Activated CD8-positive, alpha-beta memory T cell treated with anti-CD3 and anti-CD28 coated beads, Interleukin-2, amount 50 U/mL, for 1 hour (primary cell): Measurements from ENCODE around the gene POU3F2.

Experiments used
- DNase-seq: peaks from one replicate; pipeline ENCODE4 v3.0.0-alpha.2; 2020; ENCODE audit errors: extremely low read depth

Gene POU3F2

DNA sequence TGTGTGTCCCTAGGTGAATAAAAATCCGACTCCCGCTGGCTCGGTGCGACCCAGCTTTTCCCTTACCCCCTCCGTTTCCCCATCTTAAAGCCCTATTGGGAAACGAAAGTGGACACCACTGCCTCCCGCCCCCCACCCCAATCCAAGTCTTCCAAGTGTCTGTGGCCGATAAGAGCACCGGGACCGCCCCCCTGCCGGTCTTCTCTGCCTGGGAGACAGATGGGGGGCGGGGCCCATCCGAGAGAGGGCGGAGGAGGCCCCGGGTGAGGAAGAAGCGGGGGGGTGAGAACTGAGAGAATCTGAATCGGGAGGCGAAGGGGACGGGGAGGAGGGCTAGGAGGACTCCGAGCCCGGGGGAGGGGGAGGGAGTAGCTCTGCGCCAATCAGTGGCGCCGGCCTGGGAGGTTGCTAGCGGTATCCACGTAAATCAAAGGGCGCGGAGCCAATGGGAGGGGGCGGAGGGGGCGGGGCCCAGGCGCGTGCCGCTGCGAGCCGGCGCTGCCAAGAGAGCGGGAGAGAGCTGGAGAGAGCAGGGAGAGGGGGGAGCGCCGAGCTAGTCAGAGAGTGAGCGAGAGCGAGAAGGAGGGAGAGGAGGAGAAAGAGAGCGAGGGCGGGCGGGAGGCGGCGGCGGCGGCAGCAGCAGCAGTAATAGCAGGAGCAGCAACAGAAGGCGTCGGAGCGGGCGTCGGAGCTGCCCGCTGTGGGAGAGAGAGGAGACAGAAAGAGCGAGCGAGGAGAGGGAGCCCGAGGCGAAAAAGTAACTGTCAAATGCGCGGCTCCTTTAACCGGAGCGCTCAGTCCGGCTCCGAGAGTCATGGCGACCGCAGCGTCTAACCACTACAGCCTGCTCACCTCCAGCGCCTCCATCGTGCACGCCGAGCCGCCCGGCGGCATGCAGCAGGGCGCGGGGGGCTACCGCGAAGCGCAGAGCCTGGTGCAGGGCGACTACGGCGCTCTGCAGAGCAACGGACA lies at the start of gene POU3F2:
POU3F2 (plus strand) TSS at position 515 of the 972 bp plus-strand sequence; CDS start at position 815, 300 bp downstream.
- DNase-seq, result no peak

DNA sequence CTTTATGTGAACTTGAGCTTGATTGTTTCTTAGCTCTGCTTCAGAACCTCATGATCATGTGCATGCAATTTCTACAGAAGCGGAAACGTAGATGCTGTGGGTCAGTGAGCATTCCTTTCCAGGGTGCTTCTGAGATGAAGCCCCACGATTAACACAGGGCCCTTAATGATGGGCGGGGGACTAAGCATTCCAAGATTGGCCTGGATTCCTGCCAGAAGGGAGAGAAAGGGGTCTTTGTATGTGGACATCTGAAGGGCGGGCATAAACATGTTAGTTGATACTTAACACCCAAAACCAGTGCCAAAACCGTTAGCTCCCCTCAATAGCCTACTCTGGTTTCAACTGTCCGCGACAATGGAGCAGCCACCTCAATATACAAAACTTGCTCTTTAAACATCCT lies 46.9 kb upstream of the POU3F2 start:
- DNase-seq, result no peak

DNA sequence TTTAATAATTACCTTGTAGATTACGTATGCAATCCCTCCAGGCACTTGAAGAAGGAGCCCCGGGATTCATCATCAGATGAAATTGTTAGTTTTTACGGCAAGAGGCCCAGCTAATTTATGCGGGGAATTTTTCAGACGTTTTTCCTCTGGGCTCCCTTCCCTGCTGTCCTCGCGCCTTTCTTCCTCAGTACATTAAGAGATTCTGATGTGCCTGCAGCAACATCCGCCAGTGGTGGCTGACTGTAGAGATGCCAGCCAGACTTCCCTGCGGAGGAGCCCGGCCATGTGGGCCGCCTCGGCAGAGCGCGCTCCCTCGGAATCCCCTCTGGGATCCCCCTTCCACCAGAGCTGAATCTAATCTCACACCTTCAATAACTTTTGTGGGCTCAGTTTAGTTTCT lies 46.4 kb upstream of the POU3F2 start:
- no peak for DNase-seq

DNA sequence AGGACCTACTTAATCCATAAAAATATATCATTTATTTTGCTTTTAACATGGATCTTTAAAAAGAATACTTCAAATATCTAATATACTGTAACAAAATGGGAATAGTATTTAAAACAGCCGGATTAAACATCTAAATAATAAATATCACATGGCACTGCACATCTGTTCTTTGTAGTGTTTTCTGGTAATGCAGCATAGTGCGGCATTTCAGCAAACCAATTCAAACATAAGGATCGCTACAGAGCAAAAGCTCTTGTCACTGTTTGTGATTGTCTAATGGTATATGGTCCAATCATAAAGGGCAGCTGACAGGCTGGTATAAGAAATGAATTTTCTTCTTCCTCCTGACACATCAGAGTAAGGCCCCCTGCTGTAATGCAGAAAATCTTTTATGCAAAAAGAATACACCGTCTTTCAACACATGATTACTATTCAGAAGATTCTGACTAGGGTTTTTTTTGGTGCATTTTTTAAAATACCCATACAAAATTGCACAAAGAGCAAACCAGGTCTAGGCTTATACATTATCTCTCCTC lies 40.0 kb upstream of the POU3F2 start:
- no peak for DNase-seq

DNA sequence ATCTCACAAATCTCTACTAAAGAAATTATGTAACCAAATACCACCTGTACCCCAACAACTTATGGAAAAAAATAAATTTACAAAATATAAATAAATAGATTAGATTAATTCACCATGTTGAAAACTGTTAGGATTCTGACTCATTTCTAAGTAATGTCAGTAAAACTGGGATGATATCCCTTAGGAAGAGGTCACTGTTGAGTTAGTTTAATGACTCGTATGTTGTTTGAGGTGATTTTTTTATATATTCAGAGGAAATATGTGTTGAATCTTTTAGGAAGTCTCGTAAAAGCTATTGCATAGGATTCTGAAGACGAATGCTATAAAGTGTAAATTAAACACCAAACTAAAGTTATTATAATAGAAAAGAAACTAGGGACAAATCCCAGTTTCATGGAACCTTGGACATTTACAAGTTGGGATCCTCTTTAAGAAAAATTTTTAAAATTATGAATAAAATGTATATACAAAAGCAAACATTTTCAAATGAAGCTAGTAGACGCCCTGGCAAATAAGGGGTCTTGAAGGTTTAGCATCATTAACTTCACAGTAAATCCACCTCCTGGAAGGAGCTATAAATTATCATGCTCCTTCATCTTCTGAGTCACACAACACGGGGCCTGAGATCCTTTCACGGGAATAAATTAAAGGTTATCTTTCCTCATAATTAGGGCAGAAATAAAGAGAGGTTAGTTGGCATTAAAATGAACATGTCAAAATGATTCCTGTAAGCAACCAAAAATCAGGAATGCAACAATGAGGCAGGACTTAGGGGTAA lies 37.0 kb upstream of the POU3F2 start:
- DNase-seq, result no peak

DNA sequence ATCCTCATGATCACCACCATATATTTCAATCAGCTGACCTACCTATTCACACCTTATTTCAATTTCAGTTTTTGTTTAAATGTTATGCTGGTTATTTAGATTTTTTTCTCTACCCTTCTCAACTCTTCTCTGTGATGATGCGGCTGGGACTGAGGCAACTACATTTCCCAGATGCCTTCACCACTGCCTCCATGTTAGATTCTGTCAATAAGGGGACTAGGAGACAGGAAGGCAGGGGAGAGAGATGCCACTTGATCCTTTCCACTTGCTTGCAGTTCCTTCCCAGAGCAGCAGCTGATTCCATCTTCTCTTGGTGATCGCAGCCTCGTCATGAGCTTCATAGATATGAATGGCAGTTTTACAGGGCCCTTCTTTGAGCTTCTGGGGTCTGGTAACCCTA lies 33.5 kb upstream of the POU3F2 start:
- DNase-seq, result no peak

DNA sequence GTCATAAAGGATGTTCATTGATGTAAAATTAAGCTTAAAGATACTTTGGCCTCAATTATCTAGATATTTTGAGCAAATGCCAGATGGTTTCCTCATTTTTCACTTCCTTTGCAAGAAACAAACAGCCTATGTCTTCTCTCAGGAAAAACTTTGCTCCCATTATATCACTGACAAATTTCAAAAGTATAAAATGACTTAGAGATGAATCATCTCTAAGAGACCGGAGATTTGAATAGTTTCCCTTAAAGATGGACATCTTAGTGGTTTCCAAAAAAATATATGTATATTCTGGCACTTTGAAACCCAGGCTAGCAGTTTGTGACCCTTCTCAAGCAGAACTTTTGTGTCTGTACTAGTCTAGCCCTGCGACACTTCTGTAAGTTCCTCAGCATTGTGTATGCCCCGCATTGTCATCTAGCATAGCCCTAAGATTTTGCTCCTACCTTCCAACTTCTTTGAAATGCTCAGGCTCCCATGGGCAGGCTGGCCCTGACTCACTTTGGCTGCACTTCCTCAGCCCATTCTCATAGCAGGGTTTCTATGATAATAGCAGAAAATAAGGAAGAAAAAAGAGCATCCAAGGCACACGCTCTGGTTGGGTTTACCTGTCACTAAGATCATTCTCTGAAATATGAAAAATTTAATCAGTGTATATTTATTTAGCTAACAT lies 25.7 kb upstream of the POU3F2 start:
- no peak for DNase-seq

DNA sequence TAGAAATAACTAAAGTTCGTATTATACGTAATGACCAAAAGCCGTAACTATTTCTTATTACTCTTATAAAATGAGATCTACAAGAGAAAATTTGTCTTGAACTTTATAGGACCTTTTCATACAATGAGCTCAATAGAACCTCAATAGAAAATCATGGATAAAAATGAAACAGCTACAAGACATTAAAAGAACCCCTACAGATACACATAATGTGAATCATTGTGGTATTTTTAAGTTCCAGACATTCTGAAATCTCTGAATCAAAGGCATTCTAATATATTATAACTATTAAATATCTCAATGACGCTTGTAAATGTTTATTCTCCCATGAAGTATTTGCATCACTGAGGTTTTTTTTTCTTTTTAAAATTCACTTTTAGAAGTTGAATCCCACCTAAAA lies 22.2 kb upstream of the POU3F2 start:
- no peak for DNase-seq

DNA sequence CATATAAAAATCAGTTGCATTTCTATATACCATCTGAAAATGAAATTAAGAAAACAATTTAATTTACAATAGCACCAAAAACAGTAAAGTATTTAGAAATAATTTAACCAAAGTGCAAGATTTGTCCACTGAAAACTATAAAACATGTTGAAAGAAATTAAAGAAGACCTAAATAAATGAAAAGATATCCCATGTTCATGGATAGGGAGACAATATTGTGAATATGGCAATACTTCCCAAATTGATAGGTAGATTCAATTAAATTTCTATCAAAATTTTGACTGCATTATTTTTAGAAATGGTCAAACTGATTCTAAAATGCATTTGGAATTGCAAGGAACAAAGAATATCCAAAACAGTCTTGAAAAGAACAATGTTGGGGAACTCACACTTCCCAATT lies 17.6 kb upstream of the POU3F2 start:
- DNase-seq, result no peak

DNA sequence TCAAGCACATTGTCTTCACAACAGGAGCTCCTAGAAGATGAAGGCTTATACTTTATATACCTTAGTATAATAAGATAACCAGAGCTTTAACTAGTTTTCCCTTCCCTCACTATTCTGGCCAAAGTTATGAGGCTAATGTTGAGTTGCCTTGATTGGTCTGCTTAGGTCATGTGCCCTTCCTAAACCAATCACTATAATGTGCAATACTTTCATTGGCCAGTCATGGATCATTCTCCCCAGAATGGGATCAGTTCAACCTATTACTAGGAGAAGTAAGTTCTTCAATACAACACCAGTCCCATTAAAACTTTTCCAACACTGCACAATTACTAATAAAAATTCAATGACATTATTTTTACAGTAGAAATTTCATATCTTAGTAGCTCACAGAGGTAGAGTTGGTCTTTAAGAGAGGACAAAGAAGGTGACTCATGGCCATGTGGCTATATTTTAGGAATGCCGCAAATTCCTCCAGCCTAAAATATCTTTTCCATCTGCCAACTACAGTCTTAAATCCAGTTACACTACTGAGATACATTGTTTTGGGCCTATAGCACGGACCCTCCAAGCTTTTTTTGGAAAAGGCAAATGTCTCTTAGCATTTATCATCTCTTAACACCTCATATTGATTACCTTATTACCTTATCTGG lies 12.5 kb upstream of the POU3F2 start:
- no peak for DNase-seq

DNA sequence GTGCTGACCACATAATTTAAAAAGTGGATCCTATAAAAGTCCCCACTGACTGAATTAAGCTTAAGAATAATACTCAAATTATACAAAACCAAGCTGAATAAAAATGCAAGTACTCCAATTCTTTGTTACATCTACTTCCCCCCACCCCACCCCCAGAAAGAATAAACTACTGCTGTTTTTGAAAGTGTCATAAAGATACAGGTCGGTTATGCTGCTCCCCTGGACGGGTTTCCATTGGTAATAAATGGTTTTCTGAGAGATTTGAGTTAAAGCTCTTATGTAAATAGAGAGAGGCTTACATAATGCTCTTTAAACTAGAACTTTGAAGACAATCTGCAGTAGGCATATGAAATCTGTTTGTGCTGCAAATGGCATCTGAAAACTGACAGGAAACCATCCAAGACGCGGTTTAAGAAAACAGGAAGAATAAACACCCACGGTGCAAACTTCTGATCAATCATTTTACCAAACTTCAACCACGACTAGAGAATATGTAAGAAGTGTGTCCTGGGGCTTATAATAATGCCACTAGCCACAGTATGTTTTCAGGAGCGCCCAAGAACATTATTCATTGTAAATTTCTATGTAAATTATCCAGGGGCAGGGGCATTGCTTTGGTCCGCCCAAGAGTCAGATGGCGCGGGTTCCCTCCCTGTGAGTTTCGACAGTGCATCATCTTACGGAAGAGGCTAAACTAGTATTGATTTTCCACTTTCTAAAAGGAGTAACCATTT lies 10.8 kb upstream of the POU3F2 start:
- DNase-seq, result no peak

DNA sequence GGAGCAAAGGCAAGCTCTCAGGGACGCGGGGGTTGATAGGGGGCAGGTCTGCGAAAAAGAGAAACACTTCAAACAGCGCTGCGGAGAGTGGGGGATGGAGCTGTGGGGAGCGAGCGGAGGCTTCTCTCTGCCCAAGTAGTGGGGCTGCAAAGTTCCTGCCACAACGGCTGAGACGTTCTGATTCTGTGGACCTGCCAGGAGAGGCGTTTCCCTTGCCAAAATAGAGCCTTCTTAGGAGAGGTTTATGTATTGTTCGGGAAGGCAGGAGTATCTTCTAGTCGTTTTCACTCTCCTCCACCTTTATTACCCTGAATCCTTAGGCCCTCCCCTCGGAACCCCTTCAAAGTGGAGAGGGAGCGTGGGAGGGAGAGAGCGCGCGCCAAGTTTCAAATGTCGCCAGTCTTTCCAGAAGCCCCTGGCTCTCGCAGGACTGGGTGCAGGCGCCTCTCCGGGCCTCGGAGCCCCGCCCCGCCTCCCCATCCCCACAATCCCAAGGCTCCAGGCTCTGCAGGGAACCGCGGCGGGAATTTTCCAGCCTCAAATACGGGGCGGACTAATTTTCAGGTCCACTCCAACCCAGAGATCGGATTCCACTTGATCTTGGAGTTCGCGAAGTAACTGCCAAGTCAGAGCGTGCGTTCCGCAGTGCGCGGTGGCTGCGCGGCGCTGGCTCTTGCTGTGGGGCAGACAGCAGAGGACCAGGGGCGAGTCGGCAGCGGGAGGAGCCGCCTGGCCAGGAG lies 10.0 kb upstream of the POU3F2 start:
- DNase-seq, result no peak

DNA sequence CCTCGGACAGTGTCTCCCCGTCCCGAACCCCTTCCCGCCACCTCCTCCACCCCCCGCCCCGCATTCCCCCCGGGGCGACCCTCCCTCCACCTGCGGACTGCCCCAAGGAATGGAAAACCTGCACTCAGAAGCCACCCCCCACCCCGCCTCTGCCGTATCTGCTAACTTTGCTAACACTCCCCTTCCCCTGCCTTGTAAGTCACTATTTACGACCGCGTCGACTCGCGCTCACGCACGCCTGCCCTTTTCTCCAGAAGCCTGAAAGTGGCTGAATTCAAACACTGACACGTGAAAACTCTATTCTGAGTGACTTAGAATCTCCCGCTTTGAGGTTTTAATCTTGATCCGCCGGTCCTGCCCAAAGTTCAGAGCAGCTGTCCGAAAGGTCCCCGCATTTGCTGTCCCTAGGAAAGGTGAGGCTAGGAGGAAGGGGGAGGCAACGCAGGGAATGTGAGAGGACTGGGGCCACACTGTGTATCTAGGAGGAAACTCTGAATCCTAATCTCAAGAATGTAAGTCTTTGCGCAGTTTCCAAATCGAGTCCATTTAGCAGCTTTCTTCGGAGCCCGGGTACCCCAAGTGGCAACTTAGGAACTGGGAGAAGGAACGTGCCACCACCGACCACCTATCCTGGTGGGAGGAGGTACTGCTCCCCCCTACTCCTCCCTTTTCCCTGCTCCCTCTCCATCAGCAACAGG lies 9.3 kb upstream of the POU3F2 start:
- DNase-seq, result no peak

DNA sequence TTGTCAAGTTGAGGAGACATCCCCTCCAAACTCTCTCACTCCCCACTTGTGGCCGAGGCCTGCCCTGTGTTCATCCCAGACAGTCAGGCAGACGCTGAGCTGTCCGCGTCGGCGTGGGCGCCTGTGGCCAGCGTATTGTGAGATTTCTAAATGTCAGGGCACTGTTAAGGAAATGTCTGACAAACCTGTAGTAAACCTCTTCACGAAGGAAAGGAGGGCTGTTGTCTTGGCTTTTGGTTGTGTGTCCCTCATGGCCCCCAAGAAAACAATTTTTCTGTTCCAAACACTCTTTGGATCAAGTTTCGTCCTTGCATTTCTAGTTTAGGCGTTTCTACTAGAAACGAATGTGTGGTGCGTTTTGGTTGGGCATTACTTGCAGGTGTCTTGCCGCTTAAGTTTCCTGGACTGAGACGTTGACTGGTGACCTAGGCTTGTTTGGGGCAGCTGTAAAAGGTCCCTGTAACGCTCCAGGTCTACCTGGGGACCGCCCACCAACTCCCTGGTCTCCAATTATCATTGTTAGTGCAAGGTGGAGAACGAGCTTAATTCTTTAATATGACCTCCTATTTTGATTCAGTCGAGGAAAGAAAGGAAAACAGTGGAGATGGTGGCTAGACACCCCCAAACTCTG lies 8.7 kb upstream of the POU3F2 start:
- DNase-seq, result no peak

DNA sequence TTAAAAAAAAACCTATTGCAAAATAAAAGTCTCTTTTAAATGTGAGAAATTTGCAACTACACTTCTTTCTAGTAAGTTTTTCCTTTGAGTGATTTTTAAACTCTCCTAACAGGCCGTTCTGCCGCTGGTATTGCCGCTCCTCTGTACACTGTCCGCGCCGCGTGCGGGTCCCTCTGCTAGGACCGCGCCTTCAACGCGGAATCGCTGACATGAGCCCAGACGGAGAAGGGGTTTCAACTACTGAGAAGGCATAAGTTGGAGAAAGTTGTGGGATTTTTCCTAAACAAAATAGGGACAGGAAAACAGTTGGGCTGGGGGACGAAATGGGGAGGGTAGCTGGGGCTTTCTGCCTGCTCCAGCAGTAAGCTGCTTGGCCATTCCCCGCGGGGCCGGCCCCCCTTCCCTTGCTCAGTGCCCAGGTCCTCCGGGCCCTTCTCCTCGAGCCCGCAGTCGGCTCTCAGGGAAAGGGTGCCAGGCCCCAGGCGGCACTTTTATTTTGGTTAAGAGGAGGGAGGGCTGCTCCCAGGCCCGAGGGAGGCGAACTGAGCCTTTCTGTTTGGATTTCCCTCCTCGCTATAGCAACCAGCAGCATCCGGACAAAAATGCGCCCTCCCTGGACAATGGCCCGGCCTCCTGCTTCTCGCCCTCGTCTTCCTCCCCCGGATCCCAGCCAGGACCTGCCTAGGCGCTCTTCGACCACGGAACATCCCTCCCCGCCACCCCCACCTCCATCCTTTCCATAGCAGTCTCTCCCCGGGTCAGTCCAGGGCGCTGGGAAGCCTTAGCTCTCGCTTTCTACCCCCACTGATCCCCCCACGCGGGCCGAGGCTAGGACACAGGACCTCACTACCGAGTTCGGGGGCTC lies 6.8 kb upstream of the POU3F2 start:
- no peak for DNase-seq

DNA sequence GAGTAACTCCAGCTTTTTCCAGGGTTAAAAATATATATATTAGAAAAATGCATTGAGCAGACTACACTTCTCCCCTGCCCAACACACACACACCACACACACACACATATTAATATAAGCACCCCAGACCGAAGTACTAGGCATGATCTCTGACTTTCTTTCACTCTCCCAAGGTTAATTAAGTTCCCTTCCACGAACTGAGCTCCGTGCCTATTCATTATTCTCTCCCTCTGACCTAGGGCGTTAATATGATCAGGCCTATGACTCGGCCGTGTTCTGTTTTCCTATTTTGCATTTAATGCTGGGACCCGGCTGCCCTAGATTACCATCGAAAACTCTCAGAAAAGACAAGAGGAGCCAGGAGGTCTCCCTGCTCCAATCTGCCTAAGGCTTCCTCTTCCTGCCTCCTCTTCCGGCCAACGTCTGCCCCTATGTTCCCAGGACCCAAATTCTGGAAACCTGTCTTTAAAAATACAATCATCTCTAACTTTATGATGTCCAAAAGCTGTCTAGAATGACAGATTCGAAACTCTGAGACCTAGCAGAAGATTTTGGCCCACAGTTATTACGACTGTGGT lies 6.1 kb upstream of the POU3F2 start:
- DNase-seq, result no peak

DNA sequence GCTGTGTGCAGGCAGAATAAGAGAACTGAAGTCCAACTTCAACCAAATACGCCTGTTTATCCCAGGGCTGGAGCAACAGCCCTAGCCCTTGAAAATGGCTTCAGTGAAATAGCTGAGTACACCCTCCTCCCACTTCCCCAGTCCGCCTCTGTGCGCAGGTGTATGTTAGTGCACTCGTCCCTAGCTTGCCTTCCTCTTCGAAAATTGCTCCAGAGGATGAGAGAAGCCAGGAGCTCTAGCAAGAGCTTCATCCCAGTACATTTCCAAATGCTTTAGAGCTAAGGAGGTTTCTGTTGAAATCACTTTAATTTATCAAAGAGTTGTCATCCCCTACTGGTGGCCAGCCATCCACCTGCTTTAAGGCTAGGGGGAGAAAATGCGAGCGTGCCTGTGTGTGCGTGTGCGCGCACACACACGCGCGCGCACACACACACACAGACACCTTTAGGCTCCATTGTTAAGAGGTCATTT lies 5.4 kb upstream of the POU3F2 start:
- no peak for DNase-seq

DNA sequence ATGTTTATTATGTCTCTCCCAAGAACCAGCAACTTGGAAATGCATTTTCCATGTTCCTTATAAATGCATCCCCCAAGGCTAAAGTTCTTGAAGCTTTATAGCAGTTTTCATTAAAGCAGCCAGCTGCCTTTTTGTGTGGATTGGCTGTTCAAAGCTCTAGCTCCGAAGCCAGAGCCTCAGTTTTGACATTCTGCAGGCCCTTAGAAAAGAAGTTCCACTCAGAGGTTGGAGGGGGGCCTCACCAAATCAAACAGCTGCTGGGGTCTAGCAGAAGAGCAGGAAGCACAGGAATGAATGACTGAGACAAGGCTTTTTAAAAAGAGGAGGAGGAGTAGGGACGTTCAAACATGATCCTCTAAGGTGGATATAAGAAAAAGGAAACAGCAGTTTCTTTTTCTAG lies 4.2 kb upstream of the POU3F2 start:
- no peak for DNase-seq
